Stimulated activated naive B cell treated with anti-CD40 and anti-IgM and Interleukin-4, amounts not matched to agents 10 μg/mL and 1 μg/mL and 100 μg/mL, for 72 hours (primary cell): ENCODE results near the gene CYP51A1.
"Not testable (repeated sequence)": the region's sequence is repeated elsewhere in the genome, so short reads cannot be mapped to it uniquely, and the experiment has no call there.

Experiments
- ATAC-seq, 2 donors: fragments of 150-1000 bp; cut with Tn5 transposase; replicated peaks; 2 replicates each; pipeline ENCODE4 v1.10.0; 2021; ENCODE audit warnings: moderate library complexity in 1 of 2
- DNase-seq: peaks from one replicate; pipeline ENCODE4 v3.0.0; 2021
- H3K27ac Mint-ChIP-seq: one replicate; pipeline ENCODE4 v1.8.0; 2022; ENCODE audit warnings: mild to moderate bottlenecking, mixed read lengths
- H3K27me3 Mint-ChIP-seq, 2 donors: one replicate each; pipeline ENCODE4 v1.8.0; 2022; ENCODE audit warnings: mixed read lengths in 2 of 2
- H3K36me3 Mint-ChIP-seq, 2 donors: one replicate each; pipeline ENCODE4 v1.8.0; 2022; ENCODE audit warnings: mixed read lengths in 2 of 2, mild to moderate bottlenecking in 1 of 2
- H3K4me1 Mint-ChIP-seq, 2 donors: one replicate each; pipeline ENCODE4 v1.8.0; 2022; ENCODE audit warnings: mixed read lengths in 2 of 2, mild to moderate bottlenecking in 1 of 2
- H3K4me3 Mint-ChIP-seq, 2 donors: one replicate each; pipeline ENCODE4 v1.8.0; 2022; ENCODE audit warnings: mild to moderate bottlenecking in 2 of 2, mixed read lengths in 2 of 2, moderate library complexity in 1 of 2
- H3K9me3 Mint-ChIP-seq, 2 donors: one replicate each; pipeline ENCODE4 v1.8.0; 2022; ENCODE audit warnings: mixed read lengths in 2 of 2, mild to moderate bottlenecking in 1 of 2

The CYP51A1 gene

GRCh38 chr7:92134271-92135051 is at the start of gene CYP51A1:
TSS of gene CYP51A1 (minus strand) at chr7:92134477. CDS start at chr7:92134364, 113 bp downstream.
- H3K4me1 Mint-ChIP-seq: peaks cover 20 to 27% of the 10 kb centered on the region in 2 donors
- peak within 1 kb of the TSS; percentile 94 to 100 for H3K4me3 Mint-ChIP-seq
- H3K27ac Mint-ChIP-seq: peak within 1 kb of the TSS; percentile 99
- H3K9me3 Mint-ChIP-seq: peaks cover 0 to 8% of the 10 kb centered on the region in 2 donors
- ATAC-seq (peak; percentile 90 to 92), DNase-seq (peak; percentile 94)
- H3K27me3 Mint-ChIP-seq: no peaks in the 10 kb centered on the region
- peaks cover 27 to 33% of the 10 kb centered on the region in 2 donors for H3K36me3 Mint-ChIP-seq

GRCh38 chr7:92178928-92179924 is 44.9 kb upstream of the CYP51A1 start, which contains the start of gene LRRD1:
TSS of gene LRRD1 (minus strand) at chr7:92179142. CDS start at chr7:92165202, 13,940 bp downstream.
- ATAC-seq (peak; percentile 99 to 100), DNase-seq (peak; percentile 88)
- peaks cover 0 to 3% of the 10 kb centered on the region in 2 donors for H3K9me3 Mint-ChIP-seq
- H3K4me3 Mint-ChIP-seq: peak within 1 kb of the TSS; percentile 82 to 87
- peaks cover 2 to 13% of the 10 kb centered on the region in 2 donors for H3K4me1 Mint-ChIP-seq
- peak within 1 kb of the TSS; percentile 48 for H3K27ac Mint-ChIP-seq
- no peaks in the 10 kb centered on the region for H3K36me3 Mint-ChIP-seq
- H3K27me3 Mint-ChIP-seq: peaks cover 0 to 6% of the 10 kb centered on the region in 2 donors

- Mint-ChIP-seq H3K9me3 (peaks cover 0 to 3% of the 10 kb centered on the region in 2 donors), H3K27me3 (peaks cover 12 to 13% of the 10 kb centered on the region in 2 donors), H3K36me3 (no peaks in the 10 kb centered on the region), H3K4me3 (no peak overlapping the region), H3K4me1 (peaks cover 2 to 13% of the 10 kb centered on the region in 2 donors), H3K27ac (no peak overlapping the region)
- ATAC-seq: no peak
- no peak for DNase-seq
Measured at GRCh38 chr7:92177362-92177761, 43.1 kb upstream of the CYP51A1 start.

- H3K9me3 Mint-ChIP-seq, H3K4me1 Mint-ChIP-seq, H3K27ac Mint-ChIP-seq, H3K36me3 Mint-ChIP-seq, H3K4me3 Mint-ChIP-seq, DNase-seq, ATAC-seq: not testable (repeated sequence)
- peaks cover 12 to 28% of the 10 kb centered on the region in 2 donors for H3K27me3 Mint-ChIP-seq
Measured at GRCh38 chr7:92169529-92169928, 35.3 kb upstream of the CYP51A1 start.

DNA sequence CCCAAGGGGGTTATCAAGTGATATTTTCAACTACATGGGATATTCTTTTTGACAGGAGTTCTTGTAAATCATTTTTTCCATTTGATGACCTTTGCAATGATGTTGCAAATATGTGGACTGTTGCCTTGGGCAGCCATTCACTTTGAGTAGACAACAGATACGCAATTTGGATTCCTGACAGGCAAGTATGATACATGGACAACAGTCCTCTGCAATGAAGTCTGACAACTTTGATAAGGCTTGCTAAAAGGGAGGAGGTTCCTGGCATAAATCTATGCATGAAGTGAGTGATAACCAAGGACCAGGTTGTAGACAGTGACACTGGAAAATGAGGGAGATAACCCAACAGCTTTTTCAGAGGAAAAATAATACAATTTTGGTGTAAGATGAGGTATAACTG is 27.0 kb upstream of the CYP51A1 start:
- H3K27ac Mint-ChIP-seq: no peak overlapping the region
- H3K36me3 Mint-ChIP-seq: no peaks in the 10 kb centered on the region
- H3K27me3 Mint-ChIP-seq: peaks cover 0 to 12% of the 10 kb centered on the region in 2 donors
- ATAC-seq (no peak), DNase-seq (no peak)
- H3K4me3 Mint-ChIP-seq: no peak overlapping the region
- no peaks in the 10 kb centered on the region for H3K9me3 Mint-ChIP-seq
- H3K4me1 Mint-ChIP-seq: no peaks in the 10 kb centered on the region

DNA sequence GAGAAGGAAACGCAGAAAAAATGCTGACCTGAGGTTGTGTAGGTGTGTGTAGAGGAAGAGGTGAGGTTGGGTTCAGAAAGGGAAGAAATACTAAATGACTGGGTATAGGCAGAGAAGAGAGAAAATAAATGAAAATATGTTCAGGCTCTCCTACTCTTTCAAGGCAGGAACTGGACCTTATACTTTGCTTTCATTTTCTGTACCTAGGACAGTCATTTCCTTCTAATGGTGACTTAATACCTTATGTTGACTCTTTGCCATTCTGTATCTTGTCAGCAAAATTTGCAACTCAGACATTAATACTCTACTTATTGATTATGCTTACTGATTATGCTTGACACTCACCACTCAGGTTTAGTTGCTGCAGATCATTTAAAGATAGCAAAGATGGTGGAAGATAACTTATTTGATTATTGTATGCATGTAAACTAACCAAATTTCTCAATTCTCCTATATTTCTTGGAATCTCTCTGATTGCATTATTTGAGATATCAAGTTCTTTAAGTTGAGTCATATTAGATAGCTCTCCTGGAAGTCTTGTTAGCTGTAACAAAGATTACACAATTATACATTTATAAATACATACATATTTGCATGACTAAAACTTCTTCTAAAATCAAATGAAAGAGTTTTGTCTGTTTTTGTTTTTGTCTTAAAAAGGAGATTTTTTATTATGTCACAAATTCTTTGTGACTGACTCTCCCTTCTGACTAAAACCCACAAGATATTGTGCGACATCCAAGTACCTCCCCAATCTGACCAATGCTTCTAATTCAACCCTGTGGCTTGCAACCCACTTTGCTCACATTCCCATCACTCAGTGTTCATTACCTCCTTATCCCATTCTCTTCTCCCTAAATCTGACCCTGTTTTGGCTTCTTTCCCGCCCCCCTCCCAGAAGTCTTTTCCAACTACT is 24.6 kb upstream of the CYP51A1 start:
- Mint-ChIP-seq H3K36me3 (no peaks in the 10 kb centered on the region), H3K4me3 (no peak overlapping the region), H3K27ac (no peak overlapping the region), H3K4me1 (no peaks in the 10 kb centered on the region), H3K27me3 (peaks cover 4 to 16% of the 10 kb centered on the region in 2 donors), H3K9me3 (no peaks in the 10 kb centered on the region)
- DNase-seq (no peak), ATAC-seq (peak in 1 of 2 donors; percentile 41)

- no peak for ATAC-seq
- Mint-ChIP-seq H3K4me1 (no peaks in the 10 kb centered on the region), H3K27ac (no peak overlapping the region), H3K27me3 (peaks cover 4 to 12% of the 10 kb centered on the region in 2 donors), H3K36me3 (no peaks in the 10 kb centered on the region), H3K4me3 (no peak overlapping the region), H3K9me3 (no peaks in the 10 kb centered on the region)
- no peak for DNase-seq
Measured at GRCh38 chr7:92156990-92157389, 22.7 kb upstream of the CYP51A1 start.

DNA sequence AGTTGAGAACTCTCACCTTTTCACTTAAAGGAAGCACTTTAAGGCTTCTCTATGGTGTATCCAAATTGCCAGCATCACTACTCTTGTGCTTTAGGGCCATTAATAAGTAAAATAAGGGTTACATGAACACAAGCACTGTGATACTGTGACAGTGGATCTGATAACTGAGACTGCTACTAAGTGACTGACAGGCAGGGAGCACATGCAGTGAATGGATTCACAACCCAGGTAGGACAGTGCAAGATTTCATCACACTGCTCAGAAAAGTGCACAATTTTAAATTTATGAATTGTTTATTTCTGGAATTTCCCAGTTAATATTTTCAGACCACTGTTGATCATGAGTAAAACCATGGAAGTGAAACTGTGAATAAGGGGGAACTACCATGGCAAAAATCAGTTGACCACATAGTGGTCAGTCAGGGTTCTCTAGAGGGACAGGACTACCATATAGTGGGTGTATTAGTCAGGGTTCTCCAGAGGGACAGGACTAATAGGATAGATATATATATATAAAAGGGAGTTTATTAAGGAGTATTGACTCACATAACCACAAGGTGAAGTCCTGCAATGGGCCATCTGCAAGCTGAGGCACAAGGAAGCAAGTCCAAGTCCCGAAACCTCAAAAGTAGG is 20.9 kb upstream of the CYP51A1 start:
- DNase-seq (no peak), ATAC-seq (peak; percentile 27 to 43)
- Mint-ChIP-seq H3K4me3 (no peak overlapping the region), H3K36me3 (no peaks in the 10 kb centered on the region), H3K9me3 (no peaks in the 10 kb centered on the region), H3K27ac (no peak overlapping the region), H3K4me1 (no peaks in the 10 kb centered on the region), H3K27me3 (peaks cover 4% of the 10 kb centered on the region in 2 donors)

DNA sequence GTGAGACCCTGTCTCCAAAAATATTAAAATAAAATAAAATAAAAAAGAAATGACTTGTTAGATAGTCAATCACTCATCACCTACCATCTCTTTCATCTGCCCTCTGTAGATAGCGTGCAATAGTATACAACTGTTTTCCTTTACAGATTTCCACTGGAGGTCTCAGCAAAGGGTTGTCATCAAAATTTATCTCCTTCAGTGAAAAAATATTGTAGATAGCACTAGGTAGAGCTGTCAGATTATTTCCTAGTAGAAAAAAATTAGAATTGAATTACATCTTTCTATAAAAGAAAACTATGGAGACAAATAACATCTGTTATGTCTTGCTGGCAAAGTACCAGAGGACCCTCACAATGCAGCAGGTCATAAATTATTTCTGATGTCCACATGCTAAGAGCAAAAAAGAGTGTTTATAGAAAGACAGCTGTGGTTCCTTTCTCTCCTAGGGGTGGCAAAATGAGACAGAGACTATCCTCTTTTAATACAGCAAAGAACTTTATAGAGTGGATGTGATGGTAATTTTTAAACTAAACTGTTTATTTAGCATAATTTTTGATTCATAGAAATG is 16.3 kb upstream of the CYP51A1 start:
- Mint-ChIP-seq H3K36me3 (no peaks in the 10 kb centered on the region), H3K27me3 (peaks cover 4% of the 10 kb centered on the region in 2 donors), H3K9me3 (no peaks in the 10 kb centered on the region), H3K4me1 (no peaks in the 10 kb centered on the region), H3K4me3 (no peak overlapping the region), H3K27ac (no peak overlapping the region)
- ATAC-seq: no peak
- no peak for DNase-seq

DNA sequence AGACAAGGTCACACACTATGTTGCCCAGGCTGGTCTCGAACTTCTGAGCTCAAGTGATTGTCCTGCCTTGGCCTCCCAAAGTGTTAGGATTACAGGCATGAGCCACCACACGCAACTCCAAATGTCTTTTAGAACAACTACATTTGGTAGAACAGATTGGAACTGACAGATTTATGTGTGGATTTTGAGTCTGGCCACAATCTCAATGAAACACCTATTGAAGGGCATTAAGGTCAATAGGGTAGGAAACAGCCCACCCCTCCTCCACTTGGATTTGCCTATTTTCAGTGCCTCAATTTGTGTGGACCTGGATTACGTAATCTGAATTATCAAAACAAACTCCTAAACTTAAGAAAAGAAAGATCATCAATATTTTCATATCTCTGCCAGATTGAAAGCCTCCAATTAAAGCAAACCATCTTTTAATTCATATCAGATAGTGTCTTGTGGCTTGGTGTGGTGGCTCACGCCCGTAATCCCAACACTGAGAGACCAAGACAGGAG is 15.5 kb upstream of the CYP51A1 start:
- DNase-seq (no peak), ATAC-seq (no peak)
- H3K4me3 Mint-ChIP-seq: no peak overlapping the region
- peaks cover 1 to 2% of the 10 kb centered on the region in 2 donors for H3K27me3 Mint-ChIP-seq
- H3K4me1 Mint-ChIP-seq: no peaks in the 10 kb centered on the region
- H3K27ac Mint-ChIP-seq: no peak overlapping the region
- no peaks in the 10 kb centered on the region for H3K9me3 Mint-ChIP-seq
- H3K36me3 Mint-ChIP-seq: no peaks in the 10 kb centered on the region

DNA sequence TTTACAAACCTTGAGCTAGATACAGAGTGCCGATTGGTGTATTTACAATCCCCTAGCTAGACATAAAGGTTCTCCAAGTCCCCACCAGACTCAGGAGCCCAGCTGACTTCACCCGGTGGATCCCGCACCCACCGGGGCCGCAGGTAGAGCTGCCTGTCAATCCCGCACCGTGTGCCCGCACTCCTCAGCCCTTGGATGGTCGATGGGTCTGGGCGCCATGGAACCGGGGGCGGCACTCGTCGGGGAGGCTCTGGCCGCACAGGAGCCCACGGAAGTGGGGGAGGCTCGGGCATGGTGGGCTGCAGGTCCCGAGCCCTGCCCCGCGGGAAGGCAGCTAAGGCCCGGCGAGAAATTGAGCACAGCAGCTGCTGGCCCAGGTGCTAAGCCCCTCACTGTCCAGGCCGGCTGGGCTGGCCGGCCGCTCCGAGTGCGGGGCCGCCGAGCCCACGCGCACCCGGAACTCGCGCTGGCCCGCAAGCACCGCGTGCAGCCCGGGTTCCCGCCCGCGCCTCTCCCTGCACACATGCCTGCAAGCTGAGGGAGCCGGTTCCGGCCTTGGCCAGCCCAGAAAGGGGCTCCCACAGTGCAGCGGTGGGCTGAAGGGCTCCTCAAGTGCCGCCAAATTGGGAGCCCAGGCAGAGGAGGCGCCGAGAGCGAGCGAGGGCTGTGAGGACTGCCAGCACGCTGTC is 9.1 kb upstream of the CYP51A1 start:
- H3K4me1 Mint-ChIP-seq, ATAC-seq, DNase-seq, H3K9me3 Mint-ChIP-seq, H3K4me3 Mint-ChIP-seq, H3K27ac Mint-ChIP-seq, H3K36me3 Mint-ChIP-seq, H3K27me3 Mint-ChIP-seq: not testable (repeated sequence)

GRCh38 chr7:92142791-92143190 is 8.5 kb upstream of the CYP51A1 start:
- not testable (repeated sequence) for H3K4me3 Mint-ChIP-seq, H3K9me3 Mint-ChIP-seq, H3K4me1 Mint-ChIP-seq, H3K36me3 Mint-ChIP-seq, H3K27me3 Mint-ChIP-seq, H3K27ac Mint-ChIP-seq, DNase-seq, ATAC-seq
